Effector CD8-positive, alpha-beta T cell (primary cell): ENCODE results near the gene SOX6.
"Not testable (repeated sequence)": the region's sequence is repeated elsewhere in the genome, so short reads cannot be mapped to it uniquely, and the experiment has no call there.

Experiments used
- DNase-seq: peaks from one replicate; lab custom pipeline; 2025; lab: John Stamatoyannopoulos, UW

The SOX6 gene

DNA sequence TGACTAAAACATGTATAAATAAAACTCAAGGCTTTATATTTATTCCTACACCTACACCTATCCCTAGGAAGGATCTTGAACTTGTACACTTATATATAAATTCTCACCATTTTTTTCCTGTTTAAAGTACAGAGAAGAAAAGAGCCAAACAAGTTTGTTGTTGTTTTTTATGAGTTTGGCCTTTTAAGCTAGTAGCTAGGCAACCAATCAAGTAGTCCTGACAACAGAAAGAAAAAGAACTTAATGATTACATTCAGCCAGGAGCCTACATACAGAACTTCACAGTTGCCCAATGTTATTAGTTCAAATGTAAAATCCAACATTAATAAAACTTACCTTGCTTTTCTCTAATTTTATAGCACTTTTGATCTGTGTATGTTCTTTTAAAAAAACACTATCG lies 316.2 kb downstream of the SOX6 start:
- DNase-seq = no peak

- no peak for DNase-seq
These were observed 319.2 kb downstream of the SOX6 start for GRCh38 chr11:16037179-16037578.

DNA sequence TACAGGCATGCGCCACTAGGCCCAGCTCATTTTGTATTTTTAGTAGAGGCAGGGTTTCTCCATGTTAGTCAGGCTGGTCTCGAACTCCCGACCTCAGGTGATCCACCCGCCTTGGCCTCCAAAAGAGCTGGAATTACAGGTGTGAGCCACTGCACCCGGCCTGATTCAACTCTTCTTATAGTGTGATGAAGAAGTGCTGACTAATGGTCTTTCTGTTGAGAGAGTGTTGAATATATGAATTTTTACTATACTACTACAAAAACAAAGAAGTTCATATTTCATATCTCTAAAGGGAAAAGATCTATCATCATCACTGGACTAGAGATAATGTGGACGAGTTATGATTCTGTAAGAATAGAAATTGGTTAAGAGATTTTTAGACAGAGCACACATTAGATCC lies 320.1 kb downstream of the SOX6 start:
- no peak for DNase-seq

- DNase-seq = no peak
These were observed 322.3 kb downstream of the SOX6 start for GRCh38 chr11:16034074-16034473.

DNA sequence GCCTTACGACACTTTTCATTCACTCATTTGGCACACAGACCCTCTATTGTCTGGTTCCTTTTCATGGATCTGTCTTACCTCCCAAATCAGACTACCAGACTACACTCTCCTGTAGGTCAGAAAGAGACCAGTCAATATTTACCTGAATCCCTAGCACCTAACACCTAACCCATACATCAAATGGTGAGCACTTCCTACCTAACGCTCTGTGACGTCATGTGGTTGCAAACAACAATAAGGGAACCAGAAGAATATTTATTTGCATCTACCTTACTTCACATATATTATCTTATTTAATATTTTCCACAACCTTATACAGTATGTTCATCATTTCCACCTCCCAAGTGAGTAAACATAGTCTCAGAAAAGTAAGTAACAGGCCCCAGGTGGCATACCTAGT lies 323.4 kb downstream of the SOX6 start:
- DNase-seq = no peak

DNA sequence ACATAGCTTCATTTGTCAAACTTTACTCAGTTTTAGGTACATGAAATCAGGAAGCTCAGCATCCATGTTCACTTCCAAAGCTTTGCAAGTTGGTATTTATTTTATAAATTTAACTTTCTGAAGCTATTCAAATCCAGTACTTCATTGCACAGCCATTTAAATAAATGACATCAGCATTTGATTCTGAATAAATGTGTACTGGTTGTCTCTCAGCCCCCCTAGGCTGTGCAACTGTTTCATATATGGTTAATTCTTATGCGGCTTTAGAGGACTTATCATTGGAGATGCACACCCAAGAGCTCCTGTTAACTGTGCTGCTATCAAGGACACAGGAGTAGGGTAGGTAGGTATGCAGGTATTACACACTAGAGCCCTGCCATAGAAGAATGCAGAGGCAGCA lies 325.1 kb downstream of the SOX6 start:
- no peak for DNase-seq

DNA sequence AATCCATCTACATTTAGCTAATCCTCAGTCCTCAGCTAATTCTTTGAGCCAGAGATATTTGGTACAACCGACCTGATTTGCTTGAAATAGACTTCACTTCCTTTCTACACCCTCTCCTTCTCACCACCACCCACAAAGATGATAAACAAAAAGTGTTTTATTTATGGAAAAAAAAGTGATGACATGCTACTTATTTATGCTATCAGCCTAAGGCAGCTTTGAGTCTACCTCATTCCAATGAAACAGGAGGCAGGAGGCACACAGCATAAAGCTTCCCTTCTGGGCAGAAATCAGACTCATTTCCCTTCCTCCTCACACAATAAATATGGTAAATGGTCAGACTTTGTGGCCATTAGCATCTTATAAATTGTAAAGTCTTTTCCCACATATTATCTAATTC lies 325.7 kb downstream of the SOX6 start:
- no peak for DNase-seq

- not testable (repeated sequence) for DNase-seq
These were observed 327.2 kb downstream of the SOX6 start for GRCh38 chr11:16029151-16029550.

GRCh38 chr11:16028419-16028818 lies 327.9 kb downstream of the SOX6 start:
- DNase-seq = no peak

GRCh38 chr11:16027621-16028020 lies 328.7 kb downstream of the SOX6 start:
- no peak for DNase-seq

GRCh38 chr11:16026849-16027248 lies 329.5 kb downstream of the SOX6 start:
- DNase-seq = no peak

DNA sequence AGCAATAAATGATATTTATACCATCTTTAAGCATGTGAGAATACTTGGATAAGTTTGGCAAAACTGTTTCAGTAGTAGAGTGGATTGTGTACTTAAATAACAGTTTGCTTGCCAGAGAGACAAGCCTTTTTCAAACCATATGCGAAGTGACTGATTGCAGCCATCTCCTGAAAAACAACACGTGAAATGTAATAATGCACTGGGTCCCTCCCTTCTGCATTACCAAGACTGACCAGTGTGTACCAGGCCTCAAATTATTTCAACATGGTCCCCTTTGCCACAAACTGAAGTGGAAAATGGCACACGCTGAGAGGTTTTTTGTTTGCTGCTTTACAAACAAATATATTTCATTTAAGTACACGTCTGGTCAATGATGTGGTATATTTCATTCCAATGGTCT lies 337.4 kb downstream of the SOX6 start:
- no peak for DNase-seq

DNA sequence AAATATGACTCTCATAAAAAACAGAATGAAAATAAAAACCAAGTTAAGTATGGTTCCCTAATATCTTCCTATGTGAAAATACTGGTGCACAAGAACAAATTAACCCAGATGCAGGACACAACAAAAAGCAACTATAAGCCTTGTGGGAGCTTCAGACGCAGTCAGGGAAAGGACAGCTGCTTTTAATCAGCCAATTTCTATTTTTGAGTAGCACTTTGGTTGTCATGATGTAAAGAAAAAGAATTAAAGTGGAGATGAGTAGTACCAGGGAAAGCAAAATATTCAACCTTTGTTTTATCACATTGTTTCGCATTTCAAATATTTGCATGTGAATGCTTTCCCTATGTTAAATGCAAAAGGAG lies 339.9 kb downstream of the SOX6 start:
- DNase-seq = no peak

- DNase-seq = no peak
These were observed 340.4 kb downstream of the SOX6 start for GRCh38 chr11:16015741-16016467.

DNA sequence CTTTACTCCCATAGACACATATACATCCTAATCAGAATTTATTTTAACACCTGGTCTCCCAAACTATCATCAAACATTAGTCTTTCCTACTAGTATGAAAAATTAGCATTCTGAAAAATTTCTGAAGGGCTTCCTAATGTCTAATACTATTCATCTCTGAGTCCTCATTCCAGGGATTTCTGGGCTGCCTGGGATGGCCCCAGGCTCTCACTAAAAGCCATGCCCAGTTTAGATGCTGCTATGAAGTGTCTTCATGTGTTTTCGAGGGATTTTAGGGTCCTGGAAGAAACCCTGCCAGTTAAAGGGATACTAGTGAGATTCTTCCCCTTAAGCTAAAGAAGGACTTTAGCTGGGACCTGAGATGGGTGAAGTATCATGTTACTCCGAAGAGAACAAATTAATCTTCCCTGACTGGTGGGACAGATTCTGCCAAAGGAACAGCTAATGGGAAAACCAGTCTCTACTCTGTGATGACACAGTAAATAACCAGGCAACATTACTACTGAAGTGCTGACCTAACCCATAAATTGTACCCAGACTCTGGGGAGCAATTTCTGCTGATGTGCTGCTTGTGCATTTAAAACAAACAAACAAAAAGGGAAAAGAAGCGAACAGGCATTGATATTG lies 342.6 kb downstream of the SOX6 start:
- no peak for DNase-seq

DNA sequence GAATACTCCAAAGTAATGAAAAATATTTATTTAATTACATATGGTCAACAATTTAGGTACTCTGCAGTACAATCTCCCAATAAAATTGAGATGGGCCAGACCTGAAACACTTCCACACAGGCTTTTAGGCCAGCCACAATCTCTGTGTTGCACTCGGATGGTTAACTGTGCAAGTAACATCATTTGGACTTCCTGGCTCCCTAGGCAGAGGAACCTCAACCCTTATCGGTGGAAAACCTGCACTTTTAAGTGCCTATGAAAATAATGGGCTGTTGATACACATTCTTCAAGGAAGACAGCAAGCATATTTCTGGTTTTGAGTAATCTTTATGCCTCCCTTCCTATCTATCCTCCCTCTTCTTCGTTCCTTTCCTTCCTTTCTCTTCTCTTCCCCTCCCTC lies 343.1 kb downstream of the SOX6 start:
- DNase-seq = no peak

DNA sequence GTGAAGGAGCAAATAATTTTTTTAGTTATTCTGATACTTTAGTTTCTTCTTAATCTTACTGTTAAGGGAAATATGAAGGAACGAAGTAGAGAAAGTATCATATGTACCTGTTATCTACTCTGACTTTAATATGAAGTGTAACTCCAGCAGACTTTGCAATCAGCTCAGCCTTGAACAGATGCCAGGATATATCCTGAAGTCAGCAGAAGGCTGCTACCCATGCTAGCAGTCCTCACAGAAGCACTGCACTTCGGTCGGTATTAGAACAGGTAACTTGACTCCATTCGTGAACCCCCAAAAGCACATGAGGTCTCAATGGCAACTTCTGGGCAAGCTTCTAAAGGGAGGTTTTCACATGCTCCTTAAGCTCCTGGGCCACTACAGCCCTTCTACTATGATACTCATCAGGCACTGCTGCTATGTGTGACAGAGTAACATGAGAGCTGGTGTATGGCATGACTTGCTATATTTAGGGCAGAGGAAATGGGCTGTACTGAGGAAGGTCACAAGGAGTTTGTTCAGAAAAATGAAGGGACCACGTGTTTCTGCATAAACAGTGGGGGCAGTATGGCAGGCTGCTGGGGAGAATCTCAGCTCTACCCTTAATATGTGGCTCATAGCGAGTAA lies 344.1 kb downstream of the SOX6 start:
- no peak for DNase-seq

DNA sequence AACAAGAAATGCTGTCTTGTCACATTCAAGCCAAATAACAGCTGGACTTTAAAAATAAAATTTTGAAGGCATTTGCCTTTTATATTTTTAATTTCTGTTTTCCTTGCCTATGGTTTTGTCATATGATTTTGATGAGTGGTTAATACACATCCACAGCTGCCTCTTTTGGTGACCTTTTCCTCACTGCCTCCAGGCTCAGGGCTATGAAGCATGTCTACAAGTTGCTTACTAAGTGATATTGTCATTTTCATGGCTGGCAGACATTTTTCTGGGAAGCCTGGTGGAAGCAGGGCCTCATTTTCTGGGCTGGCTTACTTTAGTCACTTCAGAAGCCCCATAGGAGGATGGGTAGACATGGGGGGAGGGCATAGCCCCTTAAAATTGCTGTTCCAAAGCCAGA lies 344.9 kb downstream of the SOX6 start:
- DNase-seq = no peak

DNA sequence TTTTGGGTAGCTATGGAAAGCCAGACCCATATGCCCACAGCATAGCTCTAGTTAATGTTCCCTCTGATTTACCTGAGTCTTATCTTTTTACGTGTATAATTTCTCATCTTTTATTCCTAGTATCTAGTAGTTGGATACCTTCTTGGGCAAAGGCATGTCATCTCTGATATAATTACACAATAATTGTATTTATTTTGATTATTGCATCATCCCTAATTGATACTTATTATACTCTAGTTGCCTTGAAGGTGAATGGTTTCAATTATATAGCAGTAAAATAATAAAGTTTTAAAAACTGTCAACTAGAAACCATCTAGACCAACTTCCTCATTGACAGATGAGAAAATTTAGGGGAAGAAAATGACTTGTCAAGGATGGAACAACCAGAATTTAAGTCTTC lies 347.3 kb downstream of the SOX6 start:
- no peak for DNase-seq

DNA sequence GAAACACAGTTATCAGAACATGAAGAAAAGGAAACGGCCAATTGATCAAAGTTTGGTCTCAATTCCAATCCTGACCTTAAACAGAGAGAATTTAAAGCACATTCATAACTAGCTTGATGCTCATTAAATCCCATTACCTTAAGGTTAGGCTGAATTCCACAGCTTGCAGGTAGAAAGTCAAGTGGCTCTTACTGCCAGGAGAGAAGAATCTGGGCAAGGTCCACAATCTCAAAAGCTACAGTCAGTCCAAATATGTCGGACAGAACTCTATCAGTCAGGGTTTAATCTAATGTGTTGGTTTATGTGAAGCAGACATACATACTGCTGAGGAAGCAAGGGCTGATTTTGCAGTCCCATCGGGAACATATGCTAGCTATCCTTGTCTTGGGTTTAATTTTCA lies 348.8 kb downstream of the SOX6 start:
- DNase-seq = no peak

DNA sequence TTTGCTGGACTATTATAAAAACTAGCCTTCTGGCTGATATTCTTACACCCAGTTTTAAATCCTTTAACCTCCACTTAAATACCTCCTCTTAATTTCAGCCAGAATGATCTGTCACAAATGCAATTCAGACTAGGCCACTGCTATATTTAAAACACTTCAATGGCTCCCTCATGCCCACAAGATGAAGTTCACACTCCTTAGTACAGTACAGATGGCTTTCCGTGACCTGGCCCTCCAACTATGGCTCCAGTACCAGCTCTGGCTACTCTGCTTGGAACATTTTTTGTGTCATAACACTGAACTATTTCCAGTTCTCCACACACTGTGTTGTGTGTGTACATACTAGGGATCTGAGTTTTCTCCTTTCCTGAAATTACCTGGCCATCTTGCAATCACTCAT lies 353.4 kb downstream of the SOX6 start:
- no peak for DNase-seq

DNA sequence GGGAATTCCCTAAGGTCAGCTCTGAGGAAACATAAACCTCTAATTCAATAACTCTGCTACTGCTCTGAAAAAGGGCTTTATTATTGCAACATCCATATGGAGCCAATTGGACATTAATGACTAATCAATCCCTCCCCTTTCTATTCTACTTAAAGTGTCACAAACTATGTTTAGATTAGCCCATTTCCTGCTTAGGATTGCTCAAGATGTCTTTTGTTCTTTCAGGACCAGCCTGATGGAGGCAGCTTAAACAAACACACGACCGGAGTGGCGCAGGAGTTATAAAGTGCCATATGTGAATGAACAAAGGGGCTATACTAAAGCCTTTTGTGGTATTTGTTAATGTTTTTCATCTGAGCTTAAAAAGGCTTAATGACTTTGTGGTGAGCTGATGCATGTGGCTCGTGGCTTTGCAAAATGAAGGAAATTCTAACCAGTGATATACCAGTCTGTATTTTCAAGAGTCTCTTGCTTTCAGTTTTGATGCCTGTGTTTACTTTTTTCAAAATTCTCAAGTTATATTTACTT lies 354.4 kb downstream of the SOX6 start:
- DNase-seq = no peak

GRCh38 chr11:16001044-16001568 lies 355.2 kb downstream of the SOX6 start:
- no peak for DNase-seq
